ENCODE results near the gene MKI67. TPM values are rescaled to one million over a fixed set of nuclear protein-coding genes. Genes with fewer than 3 reads are reported as not detected.
A peak's percentile ranks its signal among the peaks of the same experiment; 100 is the strongest.

Gene MKI67
- total and polyA plus RNA-seq, 10 of the 15 experiments (the other 5 are each of a cell fraction or from before 2014, with no cell fraction given) = 22.3 to 183 (median 82.9) TPM

- TF ChIP-seq IKZF2 (IDR thresholded peaks at IDR 0.05) (no peak), BCLAF1 (IDR thresholded peaks at IDR 0.05) (no peak), POU2F2 (IDR thresholded peaks at IDR 0.05; ENCODE audit: borderline replicate concordance, low read depth, low read length) (no peak), ESRRA (IDR thresholded peaks at IDR 0.05; ENCODE audit: low read length) (no peak), PBX3 (IDR thresholded peaks at IDR 0.05; ENCODE audit: insufficient replicate concordance, low read depth, low read length) (peak; percentile 34), KLF5 (IDR thresholded peaks at IDR 0.05; ENCODE audit: partially characterized antibody) (no peak)
Measured at GRCh38 chr10:128066870-128067382, 59.3 kb downstream of the MKI67 start (continued).

- Histone ChIP-seq H3K36me3 (ENCODE audit: control insufficient read depth in 2 of 2, insufficient read depth in 2 of 2, low read length in 1 of 2) (peaks cover 0 to 13% of the 10 kb centered on the region in 2 experiments; a peak in 2 of 4 replicates), H3K4me1 (ENCODE audit: control insufficient read depth, insufficient read depth, low read length) (peaks cover 36% of the 10 kb centered on the region), H3K9me3 (replicated peaks; ENCODE audit: control insufficient read depth, insufficient read depth, low read length) (no peaks in the 10 kb centered on the region), H3K4me3 (no peak overlapping the region), H2AFZ (ENCODE audit: control insufficient read depth, low read depth, low read length) (no peak overlapping the region), H3K27ac (ENCODE audit: control insufficient read depth, insufficient read depth) (no peak overlapping the region), H4K20me1 (ENCODE audit: control insufficient read depth, insufficient read depth) (no peaks in the 10 kb centered on the region), H3K27me3 (replicated peaks in 1 of 2; ENCODE audit: control insufficient read depth in 2 of 2, insufficient read depth in 2 of 2, low read length in 1 of 2) (no peaks in the 10 kb centered on the region), H3K4me2 (ENCODE audit: control insufficient read depth, insufficient read depth) (no peak overlapping the region; the same call in 1 of the 2 replicates), H3K79me2 (ENCODE audit: control insufficient read depth, insufficient read depth, low read length) (no peaks in the 10 kb centered on the region), H3K9ac (ENCODE audit: control insufficient read depth, insufficient read depth, low read length) (no peak overlapping the region)
- TF ChIP-seq ZNF207 (IDR thresholded peaks at IDR 0.05; ENCODE audit: borderline replicate concordance) = no peak
- WGBS (ENCODE audit: insufficient coverage, insufficient replicate concordance, low lambda C conversion rate, missing lambda C conversion rate) = 91% methylated on average over 13 of the region's 13 CpGs
- ChIA-PET POLR2A (interaction anchor here (10.2 kb wide), 1 partner anchor 16 kb away, joined by 117 read pairs; no protein-coding TSS in a partner anchor), RAD21 (ENCODE audit: unreplicated experiment) (interaction anchor here (3.2 kb wide), 1 partner anchor 30 kb away, joined by 25 read pairs; no protein-coding TSS in a partner anchor), SMC1A (ENCODE audit: uncharacterized antibody, unreplicated experiment) (interaction anchor here (1.4 to 5.0 kb wide), 3 partner anchors 16 to 30 kb away, joined by 3 to 116 read pairs (median 4); no protein-coding TSS in a partner anchor), CTCF (interaction anchor here (4.7 to 5.0 kb wide), 2 partner anchors 18 to 31 kb away, joined by 42 to 73 read pairs; no protein-coding TSS in a partner anchor)
- ATAC-seq (no peak), FAIRE-seq (no peak), DNase-seq (ENCODE audit: low read depth, low spot score) (no peak)
- BruUV-seq (replicated peaks) = no TSS peak
- intact Hi-C loops (cut with micrococcal nuclease; ENCODE audit: unreplicated experiment) (no loop called here), in situ Hi-C loops (cut with MboI) (no loop called here)
Measured at GRCh38 chr10:128065881-128066534, 60.2 kb downstream of the MKI67 start.
